H9 (cell line): Measurements from ENCODE around the gene ITIH4. TPM values are rescaled to one million over a fixed set of nuclear protein-coding genes. Genes with fewer than 3 reads are reported as not detected.

Experiments
- DNase-seq: peaks from one replicate; pipeline ENCODE4 v3.0.0-alpha.2; 2017
- H2AFZ ChIP-seq: one replicate; pipeline ENCODE4 v1.6.1; 2013; ENCODE audit warnings: mild to moderate bottlenecking, low read length, control low read depth, moderate library complexity
- H2AK5ac ChIP-seq: 2 replicates; pipeline ENCODE4 v1.6.1; 2013; ENCODE audit warnings: low read length, control low read depth, mixed read lengths; ENCODE audit not compliant: insufficient read length
- H2BK120ac ChIP-seq: one replicate; pipeline ENCODE4 v1.6.1; 2013; ENCODE audit warnings: low read depth, mild to moderate bottlenecking, low read length, control low read depth, inconsistent platforms; ENCODE audit not compliant: poor library complexity, severe bottlenecking
- H2BK12ac ChIP-seq: 2 replicates; pipeline ENCODE4 v1.6.1; 2013; ENCODE audit warnings: low read length, control low read depth, mixed read lengths, low read depth; ENCODE audit not compliant: insufficient read length
- H2BK15ac ChIP-seq: 2 replicates; pipeline ENCODE4 v1.6.1; 2013; ENCODE audit warnings: low read depth, low read length, control low read depth
- H2BK20ac ChIP-seq: one replicate; pipeline ENCODE4 v1.6.1; 2013; ENCODE audit warnings: low read depth, mild to moderate bottlenecking, low read length, control low read depth, inconsistent platforms; ENCODE audit not compliant: poor library complexity, severe bottlenecking
- H2BK5ac ChIP-seq: 2 replicates; pipeline ENCODE4 v1.6.1; 2013; ENCODE audit warnings: low read length, control low read depth, mixed read lengths; ENCODE audit not compliant: insufficient read length
- H3K14ac ChIP-seq: 2 replicates; pipeline ENCODE4 v1.6.1; 2013; ENCODE audit warnings: low read length, control low read depth; ENCODE audit not compliant: insufficient read depth
- H3K18ac ChIP-seq: 2 replicates; pipeline ENCODE4 v1.6.1; 2013; ENCODE audit warnings: low read depth, mild to moderate bottlenecking, mixed read lengths, low read length, control low read depth; ENCODE audit not compliant: insufficient read length
- H3K23ac ChIP-seq: 2 replicates; pipeline ENCODE4 v1.6.1; 2013; ENCODE audit warnings: low read length, control low read depth, mixed read lengths, low read depth; ENCODE audit not compliant: insufficient read length
- H3K23me2 ChIP-seq: 2 replicates; pipeline ENCODE4 v1.6.1; 2013; ENCODE audit warnings: low read depth, mild to moderate bottlenecking, mixed read lengths, low read length, control low read depth; ENCODE audit not compliant: insufficient read length, poor library complexity, severe bottlenecking
- H3K27ac ChIP-seq: 2 replicates; pipeline ENCODE4 v1.5.1; 2013; ENCODE audit warnings: low read length, control low read depth, mixed read lengths, low read depth; ENCODE audit not compliant: insufficient read length
- H3K27me3 ChIP-seq: 2 replicates; pipeline ENCODE4 v1.6.1; 2013; ENCODE audit warnings: low read length, control low read depth, inconsistent platforms; ENCODE audit not compliant: insufficient read depth
- H3K4ac ChIP-seq: 2 replicates; pipeline ENCODE4 v1.6.1; 2013; ENCODE audit warnings: low read depth, mild to moderate bottlenecking, control low read depth, inconsistent platforms, low read length, moderate library complexity
- H3K4me1 ChIP-seq: 2 replicates; pipeline ENCODE4 v1.6.1; 2013; ENCODE audit warnings: low read length, control low read depth, inconsistent platforms; ENCODE audit not compliant: insufficient read depth
- H3K4me2 ChIP-seq: 2 replicates; pipeline ENCODE4 v1.6.1; 2013; ENCODE audit warnings: low read length, control low read depth, mixed read lengths; ENCODE audit not compliant: insufficient read length, insufficient read depth
- H3K56ac ChIP-seq: 2 replicates; pipeline ENCODE4 v1.6.1; 2013; ENCODE audit warnings: low read depth, mild to moderate bottlenecking, mixed read lengths, low read length, control low read depth; ENCODE audit not compliant: insufficient read length
- H3K79me1 ChIP-seq: 2 replicates; pipeline ENCODE4 v1.6.1; 2013; ENCODE audit warnings: low read depth, mild to moderate bottlenecking, moderate library complexity, low read length, control low read depth, inconsistent platforms; ENCODE audit not compliant: insufficient read depth, poor library complexity, severe bottlenecking
- H3K79me2 ChIP-seq: 2 replicates; pipeline ENCODE4 v1.6.1; 2013; ENCODE audit warnings: low read length, control low read depth, inconsistent platforms; ENCODE audit not compliant: insufficient read depth
- H3K9ac ChIP-seq: 2 replicates; pipeline ENCODE4 v1.6.1; 2013; ENCODE audit warnings: low read length, control low read depth, mixed read lengths; ENCODE audit not compliant: insufficient read length; ENCODE audit errors: extremely low read depth
- H3K9me3 ChIP-seq: one replicate; pipeline ENCODE4 v1.6.1; 2013; ENCODE audit warnings: low read depth, low read length, inconsistent platforms; ENCODE audit not compliant: control insufficient read depth
- H3T11ph ChIP-seq: one replicate; pipeline ENCODE4 v1.6.1; 2013; ENCODE audit warnings: mild to moderate bottlenecking, low read length, control low read depth, inconsistent platforms
- H4K20me1 ChIP-seq: one replicate; pipeline ENCODE4 v1.6.1; 2013; ENCODE audit not compliant: control insufficient read depth, insufficient read length, insufficient read depth
- H4K5ac ChIP-seq: 2 replicates; pipeline ENCODE4 v1.6.1; 2013; ENCODE audit warnings: low read depth, mild to moderate bottlenecking, mixed read lengths, low read length, control low read depth; ENCODE audit not compliant: insufficient read length
- H4K8ac ChIP-seq: replicated peaks from 2 replicates; pipeline ENCODE4 v1.6.1; 2013; ENCODE audit warnings: low read length, control low read depth, mixed read lengths, low read depth; ENCODE audit not compliant: insufficient read length
- H4K91ac ChIP-seq: 2 replicates; pipeline ENCODE4 v1.6.1; 2013; ENCODE audit warnings: low read depth, mild to moderate bottlenecking, moderate library complexity, mixed read lengths, low read length, control low read depth; ENCODE audit not compliant: insufficient read length
- H3K27ac Mint-ChIP-seq, 3 experiments: 2 replicates in 2 of 3; 3 replicates in 1 of 3; pipeline ENCODE4 v1.8.0; 2020 to 2021; ENCODE audit warnings: mixed read lengths in 3 of 3, mild to moderate bottlenecking in 1 of 3, moderate library complexity in 1 of 3
- H3K27me3 Mint-ChIP-seq: 2 replicates; pipeline ENCODE4 v1.8.0; 2021; ENCODE audit warnings: low read depth, mild to moderate bottlenecking, moderate library complexity, mixed read lengths
- H3K36me3 Mint-ChIP-seq, 3 experiments: 2 replicates in 2 of 3; 3 replicates in 1 of 3; pipeline ENCODE4 v1.8.0; 2020 to 2021; ENCODE audit warnings: low read depth in 3 of 3, mixed read lengths in 3 of 3; ENCODE audit not compliant: insufficient read depth in 1 of 3
- H3K4me1 Mint-ChIP-seq, 2 experiments: 2 replicates each; pipeline ENCODE4 v1.8.0; 2020; ENCODE audit warnings: mixed read lengths in 2 of 2
- H3K4me3 Mint-ChIP-seq, 2 experiments: 2 replicates in 1 of 2; 3 replicates in 1 of 2; pipeline ENCODE4 v1.8.0; 2020 to 2021; ENCODE audit warnings: mild to moderate bottlenecking in 2 of 2, mixed read lengths in 2 of 2, moderate library complexity in 1 of 2
- H3K9me3 Mint-ChIP-seq, 2 experiments: 2 replicates in 1 of 2; 3 replicates in 1 of 2; pipeline ENCODE4 v1.8.0; 2020; ENCODE audit warnings: mild to moderate bottlenecking in 2 of 2, mixed read lengths in 2 of 2, moderate library complexity in 1 of 2
- CTCF ChIP-seq: fragments of 200-600 bp; sonication (generic); conservative IDR thresholded peaks from 3 replicates; pipeline ENCODE4 v1.8.0; 2021; ENCODE audit warnings: antibody characterized with exemption, mild to moderate bottlenecking
- WGBS: extraction: QIAGEN DNeasy Blood & Tissue Kit; methylation state at CpG from one replicate; pipeline ENCODE4 v1.1.7; 2013; ENCODE audit warnings: missing lambda C conversion rate, low lambda C conversion rate, mixed read lengths; ENCODE audit not compliant: insufficient read length; ENCODE audit errors: extremely low coverage; 5-methylcytosine and 5-hydroxymethylcytosine counted together
- total RNA-seq: library from RNA; stranded (reverse); gene quantifications from 2 replicates; pipeline ENCODE4 v1.2.1, GENCODE V29; 2021

Gene ITIH4
- total RNA-seq, 1 experiment from 2014 or later: 3.0 TPM

- Histone ChIP-seq H3T11ph (no peak overlapping the region), H3K79me1 (no peaks in the 10 kb centered on the region), H3K4me1 (no peaks in the 10 kb centered on the region; the same call in 1 of the 2 replicates), H3K4me2 (no peak overlapping the region), H4K91ac (no peak overlapping the region), H4K8ac (no peak overlapping the region), H3K27ac (no peak overlapping the region), H3K79me2 (no peaks in the 10 kb centered on the region), H2BK5ac (no peak overlapping the region), H3K9ac (no peak overlapping the region), H2BK20ac (no peak overlapping the region), H2BK12ac (no peak overlapping the region), H2BK15ac (no peak overlapping the region), H3K9me3 (no peaks in the 10 kb centered on the region), H3K56ac (no peak overlapping the region), H3K23me2 (no peaks in the 10 kb centered on the region), H3K4ac (no peak overlapping the region), H3K23ac (no peak overlapping the region), H3K14ac (no peak overlapping the region), H2AK5ac (no peak overlapping the region), H2AFZ (no peak overlapping the region), H2BK120ac (no peak overlapping the region), H3K18ac (no peak overlapping the region), H3K27me3 (no peaks in the 10 kb centered on the region), H4K20me1 (no peaks in the 10 kb centered on the region), H4K5ac (no peak overlapping the region)
- peak; percentile 15; the same call in 1 of the 3 replicates for TF ChIP-seq CTCF
- H3K27me3 Mint-ChIP-seq: no peaks in the 10 kb centered on the region
- DNase-seq: no peak
- peaks cover 5 to 9% (median 5%) of the 10 kb centered on the region in 3 experiments; a peak in 5 of 7 replicates for H3K36me3 Mint-ChIP-seq
- H3K4me1 Mint-ChIP-seq: peaks cover 10 to 11% of the 10 kb centered on the region in 2 experiments
- no peaks in the 10 kb centered on the region for H3K9me3 Mint-ChIP-seq
- no peak overlapping the region; a peak in 1 of 7 replicates for H3K27ac Mint-ChIP-seq
- no peak overlapping the region for H3K4me3 Mint-ChIP-seq
- whole genome bisulfite sequencing: no CpG with 5 or more reads among the region's 5 CpGs
These were observed 49.6 kb upstream of the ITIH4 start for GRCh38 chr3:52880047-52880446.
